SK-N-SH (cell line): Measurements from ENCODE around the gene NDFIP1. TPM values are rescaled to one million over a fixed set of nuclear protein-coding genes. Genes with fewer than 3 reads are reported as not detected.

Experiments
- CTCF ChIA-PET: fragments of 300-600, 350-600 bp; formaldehyde crosslinking; extraction: SDS; loops from one replicate; lab custom pipeline; 2021; lab: Yijun Ruan, JAX
- POLR2A ChIA-PET: fragments of 350-600 bp; sonication (Branson Sonifier 250); formaldehyde crosslinking; extraction: SDS; loops from one replicate; lab custom pipeline; 2020; ENCODE audit warnings: antibody characterized with exemption, inconsistent platforms; lab: Yijun Ruan, JAX
- DNase-seq: peaks from one replicate; pipeline ENCODE4 v3.0.0; 2012
- H2AFZ ChIP-seq: fragments of 200-600 bp; sonication (generic); 2 replicates; pipeline ENCODE4 v1.8.1; 2016; ENCODE audit warnings: antibody characterized with exemption, mild to moderate bottlenecking, low read depth
- H3F3A ChIP-seq: fragments of 200-600 bp; sonication (generic); replicated peaks from 2 replicates; pipeline ENCODE3; 2016; ENCODE audit warnings: antibody characterized with exemption, mild to moderate bottlenecking; ENCODE audit not compliant: insufficient read depth
- H3K27ac ChIP-seq, 2 experiments: fragments of 200-500 bp in 1 of 2; fragments of 200-600 bp in 1 of 2; sonication (Bioruptor generic) in 1 of 2; sonication (generic), shearing (Covaris generic) in 1 of 2; 2 replicates each; pipeline versions ENCODE4 v1.5.1 to v1.6.1; 2014 to 2016; ENCODE audit warnings: low read depth in 2 of 2, inconsistent platforms in 1 of 2, low read length in 1 of 2, mild to moderate bottlenecking in 1 of 2, mixed read lengths in 1 of 2
- H3K27me3 ChIP-seq: fragments of 200-600 bp; sonication (generic), shearing (Covaris generic); 2 replicates; pipeline ENCODE4 v1.6.1; 2016; ENCODE audit warnings: mixed run types; ENCODE audit not compliant: insufficient read depth
- H3K36me3 ChIP-seq, 2 experiments: fragments of 200-500 bp in 1 of 2; fragments of 200-600 bp in 1 of 2; sonication (Bioruptor generic) in 1 of 2; sonication (generic) in 1 of 2; replicated peaks in 1 of 2; 2 replicates each; pipeline versions ENCODE3 to v1.5.1; 2014 to 2016; ENCODE audit warnings: low read length in 1 of 2, mild to moderate bottlenecking in 1 of 2; ENCODE audit not compliant: insufficient read depth in 2 of 2, control insufficient read depth in 1 of 2
- H3K4me1 ChIP-seq, 2 experiments: fragments of 200-500 bp in 1 of 2; fragments of 200-600 bp in 1 of 2; sonication (Bioruptor generic) in 1 of 2; sonication (generic), shearing (Covaris generic) in 1 of 2; 2 replicates each; pipeline versions ENCODE4 v1.5.1 to v1.6.1; 2014 to 2016; ENCODE audit warnings: low read depth in 1 of 2, low read length in 1 of 2, mixed run types in 1 of 2; ENCODE audit not compliant: insufficient read depth in 2 of 2, control insufficient read depth in 1 of 2
- H3K4me2 ChIP-seq: fragments of 200-600 bp; sonication (generic), shearing (Covaris generic); 2 replicates; pipeline ENCODE4 v1.6.1; 2017; ENCODE audit warnings: mixed run types
- H3K4me3 ChIP-seq, 2 experiments: fragments of 200-500 bp in 1 of 2; fragments of 200-600 bp in 1 of 2; sonication (Bioruptor generic) in 1 of 2; sonication (generic), shearing (Covaris generic) in 1 of 2; 2 replicates each; pipeline versions ENCODE4 v1.5.1 to v1.8.1; 2014 to 2016; ENCODE audit warnings: low read depth in 2 of 2, inconsistent platforms in 1 of 2, low read length in 1 of 2, mild to moderate bottlenecking in 1 of 2, mixed read lengths in 1 of 2, moderate library complexity in 1 of 2
- H3K79me2 ChIP-seq: fragments of 200-600 bp; sonication (generic); 2 replicates; pipeline ENCODE4 v1.8.1; 2017; ENCODE audit warnings: mild to moderate bottlenecking; ENCODE audit not compliant: insufficient read depth
- H3K9ac ChIP-seq: fragments of 200-600 bp; sonication (generic); 2 replicates; pipeline ENCODE4 v1.6.1; 2017; ENCODE audit warnings: mixed run types
- H3K9me2 ChIP-seq: fragments of 200-600 bp; sonication (generic); 2 replicates; pipeline ENCODE4 v1.6.1; 2017; ENCODE audit warnings: mixed run types
- H3K9me3 ChIP-seq: fragments of 200-600 bp; sonication (generic); 2 replicates; pipeline ENCODE4 v1.6.1; 2017; ENCODE audit warnings: mixed run types, mild to moderate bottlenecking, moderate library complexity
- H4K20me1 ChIP-seq: fragments of 200-600 bp; sonication (generic); 2 replicates; pipeline ENCODE4 v1.6.1; 2017; ENCODE audit warnings: mild to moderate bottlenecking, mixed run types; ENCODE audit not compliant: insufficient read depth
- CHD2 ChIP-seq: fragments of 150-350 bp; IDR thresholded peaks from 2 replicates; pipeline ENCODE4 v1.6.1; 2018; ENCODE audit warnings: low read length; ENCODE audit not compliant: partially characterized antibody
- EZH2phosphoT487 ChIP-seq: fragments of 200-600 bp; sonication (generic); IDR thresholded peaks from 2 replicates; pipeline ENCODE4 v1.6.1; 2017; ENCODE audit warnings: low read depth, mixed run types, mild to moderate bottlenecking, antibody characterized with exemption, moderate library complexity, borderline replicate concordance
- FOXJ3 ChIP-seq: sonication (generic); formaldehyde crosslinking; IDR thresholded peaks from 2 replicates; pipeline ENCODE4 v1.5.1; 2020; ENCODE audit warnings: mild to moderate bottlenecking, missing genetic modification reagents
- FOXM1 ChIP-seq: IDR thresholded peaks from 2 replicates; pipeline ENCODE4 v1.4.0; 2012; ENCODE audit warnings: low read depth, mild to moderate bottlenecking
- GABPA ChIP-seq: IDR thresholded peaks from 2 replicates; pipeline ENCODE4 v1.4.0; 2012; ENCODE audit warnings: low read depth, mild to moderate bottlenecking
- MEF2A ChIP-seq: IDR thresholded peaks from 2 replicates; pipeline ENCODE4 v1.4.0; 2012; ENCODE audit warnings: low read depth, borderline replicate concordance
- NRF1 ChIP-seq: IDR thresholded peaks from 2 replicates; pipeline ENCODE4 v1.6.1; 2012; ENCODE audit warnings: low read depth, mild to moderate bottlenecking, low read length
- PBX3 ChIP-seq: IDR thresholded peaks from 2 replicates; pipeline ENCODE4; 2012
- SIN3A ChIP-seq: IDR thresholded peaks from 2 replicates; pipeline ENCODE4 v1.6.1; 2012; ENCODE audit warnings: low read depth, mild to moderate bottlenecking, low read length, moderate library complexity, borderline replicate concordance
- SMC3 ChIP-seq: IDR thresholded peaks from 2 replicates; pipeline ENCODE4 v1.6.1; 2012; ENCODE audit warnings: low read depth, low read length, improper control_type of control experiment
- TEAD4 ChIP-seq: IDR thresholded peaks from 2 replicates; pipeline ENCODE4 v1.4.0; 2012; ENCODE audit warnings: mild to moderate bottlenecking, borderline replicate concordance; ENCODE audit not compliant: insufficient read depth
- YY1 ChIP-seq: IDR thresholded peaks from 2 replicates; pipeline ENCODE4 v1.4.0; 2012; ENCODE audit warnings: low read depth, mild to moderate bottlenecking
- WGBS: methylation state at CpG from one replicate; pipeline ENCODE4 v1.1.6; 2017; ENCODE audit warnings: low lambda C conversion rate; 5-methylcytosine and 5-hydroxymethylcytosine counted together
- polyA plus RNA-seq, 3 experiments: library from polyadenylated mRNA; depleted of rRNA; stranded (reverse); fragments of >200 nt; gene quantifications; 2 replicates each; pipeline ENCODE4 v1.2.3, GENCODE V29; 2012
- TF ChIP-seq, protein P1 (sequence below): IDR thresholded peaks from 2 replicates; pipeline ENCODE4 v1.4.0; 2012; ENCODE audit warnings: low read depth
- TF ChIP-seq, protein P2 (sequence below): IDR thresholded peaks from 2 replicates; pipeline ENCODE4 v1.4.0; 2012; ENCODE audit warnings: low read depth, borderline replicate concordance
- TF ChIP-seq, protein P3 (sequence below): IDR thresholded peaks from 2 replicates; pipeline ENCODE4 v1.6.1; 2012; ENCODE audit warnings: mild to moderate bottlenecking, low read depth, low read length, moderate library complexity
- TF ChIP-seq, protein P4 (sequence below): fragments of 150-350 bp; IDR thresholded peaks from 2 replicates; pipeline ENCODE4 v1.6.1; 2017; ENCODE audit warnings: antibody characterized with exemption, low read length, low read depth, borderline replicate concordance

The NDFIP1 gene
- polyA plus RNA-seq, 1 of the 3 experiments (the other 2 are of a cell fraction), result 40.0 TPM

DNA sequence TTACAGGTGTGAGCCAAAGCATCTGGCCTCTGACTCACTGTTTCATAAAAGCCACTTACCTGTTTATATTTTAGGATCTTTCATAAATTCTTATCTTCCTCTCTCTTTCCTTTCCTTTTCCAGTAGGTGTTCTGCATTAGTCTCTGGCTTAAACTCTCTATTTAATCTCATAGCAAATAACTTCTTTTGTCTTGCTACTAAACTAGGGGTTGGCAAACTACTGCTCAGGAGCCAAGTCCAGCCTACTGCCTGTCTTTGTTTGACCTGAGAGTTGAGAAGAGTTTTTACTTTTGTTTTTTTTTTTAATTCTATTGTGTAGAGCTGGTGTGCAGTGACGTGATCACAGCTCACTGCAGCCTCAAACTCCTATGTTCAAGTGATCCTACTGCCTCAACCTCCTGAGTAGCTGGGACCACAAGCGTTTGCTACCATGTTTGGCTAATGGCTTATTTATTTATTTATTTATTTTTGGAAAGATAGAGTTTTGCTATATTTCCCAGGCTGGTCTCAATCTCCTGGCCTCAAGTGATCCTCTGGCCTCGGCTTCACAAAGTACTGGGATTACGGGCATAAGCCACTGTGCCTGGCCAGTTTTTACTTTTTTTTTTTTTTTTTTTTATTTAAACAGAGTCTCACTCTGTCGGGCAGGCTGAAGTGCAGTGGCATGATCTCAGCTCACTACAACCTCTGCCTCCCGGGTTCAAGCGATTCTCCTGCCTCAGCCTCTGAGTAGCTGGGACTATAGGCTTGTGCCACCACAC is 5.4 kb upstream of the NDFIP1 start:
- Histone ChIP-seq H4K20me1 (no peaks in the 10 kb centered on the region), H3K9me2 (no peaks in the 10 kb centered on the region), H3K9ac (no peak overlapping the region), H3K36me3 (no peaks in the 10 kb centered on the region), H3K27me3 (no peaks in the 10 kb centered on the region), H3F3A (no peaks in the 10 kb centered on the region), H2AFZ (no peak overlapping the region), H3K9me3 (no peaks in the 10 kb centered on the region), H3K79me2 (no peaks in the 10 kb centered on the region), H3K4me2 (no peak overlapping the region), H3K27ac (no peak overlapping the region)
- no peak for DNase-seq
- CTCF ChIA-PET, result no interaction called here
- 93% methylated on average over 7 of the region's 7 CpGs for WGBS
- POLR2A ChIA-PET, result no interaction called here
- TF ChIP-seq NRF1, result no peak
- TF ChIP-seq, protein P1, sequence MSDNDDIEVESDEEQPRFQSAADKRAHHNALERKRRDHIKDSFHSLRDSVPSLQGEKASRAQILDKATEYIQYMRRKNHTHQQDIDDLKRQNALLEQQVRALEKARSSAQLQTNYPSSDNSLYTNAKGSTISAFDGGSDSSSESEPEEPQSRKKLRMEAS, result no peak
- TF ChIP-seq GABPA, result no peak
- TF ChIP-seq, protein P2, sequence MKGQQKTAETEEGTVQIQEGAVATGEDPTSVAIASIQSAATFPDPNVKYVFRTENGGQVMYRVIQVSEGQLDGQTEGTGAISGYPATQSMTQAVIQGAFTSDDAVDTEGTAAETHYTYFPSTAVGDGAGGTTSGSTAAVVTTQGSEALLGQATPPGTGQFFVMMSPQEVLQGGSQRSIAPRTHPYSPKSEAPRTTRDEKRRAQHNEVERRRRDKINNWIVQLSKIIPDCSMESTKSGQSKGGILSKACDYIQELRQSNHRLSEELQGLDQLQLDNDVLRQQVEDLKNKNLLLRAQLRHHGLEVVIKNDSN, result no peak
- TF ChIP-seq YY1, result no peak
- TF ChIP-seq, all 33 proteins: peak for 0
- peaks cover 0 to under 1% of the 10 kb centered on the region in 2 experiments; a peak in 1 of 4 replicates for H3K4me1 ChIP-seq
- no peak overlapping the region for H3K4me3 ChIP-seq

DNA sequence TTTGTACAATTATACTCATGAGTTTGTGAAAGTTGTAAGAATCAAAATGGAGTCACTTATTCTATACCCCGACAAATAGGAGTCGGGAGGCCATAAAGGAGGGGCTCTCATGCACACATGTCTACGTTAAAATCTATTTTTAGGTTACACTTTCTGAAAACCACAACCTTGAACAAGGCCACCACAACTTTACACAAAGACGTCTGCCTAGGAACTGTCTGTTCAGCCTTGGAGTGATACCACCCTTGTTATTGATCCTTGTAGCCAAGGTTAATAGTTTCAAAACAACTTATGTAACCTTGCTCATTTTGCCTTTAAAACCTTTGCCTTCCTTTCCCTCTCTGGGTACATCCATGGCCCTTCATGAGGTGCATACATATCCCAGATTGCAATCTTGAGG is 4.1 kb upstream of the NDFIP1 start:
- no peak overlapping the region for H3K4me3 ChIP-seq
- peaks cover 3% of the 10 kb centered on the region for H3F3A ChIP-seq
- no peaks in the 10 kb centered on the region for H3K36me3 ChIP-seq
- peaks cover 7% of the 10 kb centered on the region for H3K79me2 ChIP-seq
- no peak overlapping the region for H2AFZ ChIP-seq
- H4K20me1 ChIP-seq, result no peaks in the 10 kb centered on the region; the same call in 1 of the 2 replicates
- H3K9me3 ChIP-seq, result no peaks in the 10 kb centered on the region
- H3K27me3 ChIP-seq, result no peaks in the 10 kb centered on the region
- DNase-seq, result no peak
- no peak overlapping the region for H3K4me2 ChIP-seq
- CTCF ChIA-PET, result no interaction called here
- no peaks in the 10 kb centered on the region for H3K9me2 ChIP-seq
- H3K27ac ChIP-seq, result no peak overlapping the region
- peaks cover 0 to 4% of the 10 kb centered on the region in 2 experiments; a peak in 1 of 4 replicates for H3K4me1 ChIP-seq
- WGBS, result 77% methylated on average over 4 of the region's 4 CpGs
- H3K9ac ChIP-seq, result no peak overlapping the region
- POLR2A ChIA-PET, result no interaction called here
- no peak for TF ChIP-seq YY1
- TF ChIP-seq GABPA, result no peak
- no peak for TF ChIP-seq CHD2
- TF ChIP-seq, protein P3, sequence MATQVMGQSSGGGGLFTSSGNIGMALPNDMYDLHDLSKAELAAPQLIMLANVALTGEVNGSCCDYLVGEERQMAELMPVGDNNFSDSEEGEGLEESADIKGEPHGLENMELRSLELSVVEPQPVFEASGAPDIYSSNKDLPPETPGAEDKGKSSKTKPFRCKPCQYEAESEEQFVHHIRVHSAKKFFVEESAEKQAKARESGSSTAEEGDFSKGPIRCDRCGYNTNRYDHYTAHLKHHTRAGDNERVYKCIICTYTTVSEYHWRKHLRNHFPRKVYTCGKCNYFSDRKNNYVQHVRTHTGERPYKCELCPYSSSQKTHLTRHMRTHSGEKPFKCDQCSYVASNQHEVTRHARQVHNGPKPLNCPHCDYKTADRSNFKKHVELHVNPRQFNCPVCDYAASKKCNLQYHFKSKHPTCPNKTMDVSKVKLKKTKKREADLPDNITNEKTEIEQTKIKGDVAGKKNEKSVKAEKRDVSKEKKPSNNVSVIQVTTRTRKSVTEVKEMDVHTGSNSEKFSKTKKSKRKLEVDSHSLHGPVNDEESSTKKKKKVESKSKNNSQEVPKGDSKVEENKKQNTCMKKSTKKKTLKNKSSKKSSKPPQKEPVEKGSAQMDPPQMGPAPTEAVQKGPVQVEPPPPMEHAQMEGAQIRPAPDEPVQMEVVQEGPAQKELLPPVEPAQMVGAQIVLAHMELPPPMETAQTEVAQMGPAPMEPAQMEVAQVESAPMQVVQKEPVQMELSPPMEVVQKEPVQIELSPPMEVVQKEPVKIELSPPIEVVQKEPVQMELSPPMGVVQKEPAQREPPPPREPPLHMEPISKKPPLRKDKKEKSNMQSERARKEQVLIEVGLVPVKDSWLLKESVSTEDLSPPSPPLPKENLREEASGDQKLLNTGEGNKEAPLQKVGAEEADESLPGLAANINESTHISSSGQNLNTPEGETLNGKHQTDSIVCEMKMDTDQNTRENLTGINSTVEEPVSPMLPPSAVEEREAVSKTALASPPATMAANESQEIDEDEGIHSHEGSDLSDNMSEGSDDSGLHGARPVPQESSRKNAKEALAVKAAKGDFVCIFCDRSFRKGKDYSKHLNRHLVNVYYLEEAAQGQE, result no peak
- TF ChIP-seq MEF2A, result no peak
- no peak for TF ChIP-seq SMC3
- no peak for TF ChIP-seq TEAD4
- TF ChIP-seq FOXM1, result no peak
- TF ChIP-seq SIN3A, result no peak
- no peak for TF ChIP-seq FOXJ3 (CRISPR knock-in tag)
- TF ChIP-seq, protein P4, sequence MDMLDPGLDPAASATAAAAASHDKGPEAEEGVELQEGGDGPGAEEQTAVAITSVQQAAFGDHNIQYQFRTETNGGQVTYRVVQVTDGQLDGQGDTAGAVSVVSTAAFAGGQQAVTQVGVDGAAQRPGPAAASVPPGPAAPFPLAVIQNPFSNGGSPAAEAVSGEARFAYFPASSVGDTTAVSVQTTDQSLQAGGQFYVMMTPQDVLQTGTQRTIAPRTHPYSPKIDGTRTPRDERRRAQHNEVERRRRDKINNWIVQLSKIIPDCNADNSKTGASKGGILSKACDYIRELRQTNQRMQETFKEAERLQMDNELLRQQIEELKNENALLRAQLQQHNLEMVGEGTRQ, result no peak
- TF ChIP-seq PBX3, result no peak
- no peak for TF ChIP-seq EZH2phosphoT487
- TF ChIP-seq, protein P2, result no peak
